Measurements from ENCODE around the gene UGCG. TPM values are rescaled to one million over a fixed set of nuclear protein-coding genes. Genes with fewer than 3 reads are reported as not detected.

The UGCG gene
- total and polyA plus RNA-seq, 9 of the 15 experiments (the other 6 are each of a cell fraction or from before 2014, with no cell fraction given): 20.0 to 40.3 (median 29.2) TPM

DNA sequence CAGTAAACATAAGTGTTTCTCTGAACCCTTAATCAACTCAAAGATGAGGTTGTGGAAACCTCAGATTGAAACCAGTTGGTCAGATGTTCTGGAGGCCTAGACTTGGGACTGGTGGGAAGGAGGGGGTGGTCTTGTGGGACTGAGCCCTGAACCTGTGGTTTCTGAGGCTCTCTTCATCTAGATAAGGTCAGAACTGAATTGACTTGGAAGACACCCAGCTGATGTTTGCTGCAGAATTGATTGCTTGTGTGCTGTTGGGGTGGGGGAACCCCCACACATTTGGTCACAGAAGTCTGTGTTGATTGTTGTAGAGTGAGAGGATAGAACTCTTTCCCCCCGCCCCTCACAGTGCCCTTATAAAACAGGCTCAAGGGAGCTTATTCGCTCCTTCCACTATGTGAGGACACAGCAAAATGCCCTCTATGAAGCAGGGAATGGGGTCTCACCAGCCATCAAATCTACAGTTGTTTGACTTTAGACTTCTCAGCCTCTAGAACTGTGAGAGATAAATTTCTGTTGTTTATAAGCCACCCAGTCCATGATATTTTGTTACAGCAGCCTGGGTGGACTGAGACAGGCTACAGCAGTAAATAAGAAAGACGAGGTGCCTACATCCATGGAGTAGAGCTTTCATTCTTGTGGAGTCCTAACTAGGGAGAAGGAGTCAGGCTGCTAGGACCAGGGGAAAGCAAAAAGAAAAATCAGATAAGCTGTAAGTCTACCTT, 25.7 kb upstream of the UGCG start:
- Histone ChIP-seq H3K27me3 (ENCODE audit: control insufficient read depth in 2 of 2, insufficient read depth in 2 of 2, low read length in 2 of 2) (no peaks in the 10 kb centered on the region), H3K9ac (ENCODE audit: insufficient read depth in 1 of 2, low read depth in 2 of 2, low read length in 2 of 2) (no peak overlapping the region), H4K20me1 (replicated peaks; ENCODE audit: control insufficient read depth, insufficient read depth, low read length) (no peaks in the 10 kb centered on the region), H3K4me2 (ENCODE audit: insufficient read depth, low read length) (peak overlapping the region; percentile 30), H2AFZ (ENCODE audit: low read depth, low read length) (no peak overlapping the region), H3K27ac (ENCODE audit: extremely low read depth, low read depth, low read length) (no peak overlapping the region), H3K79me2 (ENCODE audit: control insufficient read depth, insufficient read depth, low read length) (no peaks in the 10 kb centered on the region), H3K4me1 (replicated peaks in 1 of 2; ENCODE audit: control insufficient read depth in 2 of 2, insufficient read depth in 2 of 2, low read length in 2 of 2) (peaks cover 0 to 16% of the 10 kb centered on the region in 2 experiments; a peak in 4 of 5 replicates), H3K9me1 (ENCODE audit: control insufficient read depth, insufficient read depth, low read length) (no peaks in the 10 kb centered on the region), H3K36me3 (ENCODE audit: control insufficient read depth, insufficient read depth, low read length) (no peaks in the 10 kb centered on the region), H3K9me3 (replicated peaks; ENCODE audit: control insufficient read depth, insufficient read depth, low read depth, low read length) (no peaks in the 10 kb centered on the region), H3K4me3 (no peak overlapping the region)
- DNase-seq (ENCODE audit: extremely low read depth in 1 of 4, low spot score in 3 of 4): no peak
- no TSS peak for BruUV-seq (replicated peaks)
- ChIA-PET CTCF (ENCODE audit: low intra/inter-chr PET ratio) (no interaction called here), POLR2A (interaction anchor here (0.8 kb wide), 2 partner anchors 9 to 21 kb away, joined by 3 to 4 read pairs; no protein-coding TSS in a partner anchor)
- ATAC-seq: peak; percentile 40; the same call in 2 of the 3 replicates
- WGBS (ENCODE audit: insufficient coverage, low coverage, missing lambda C conversion rate): 34% methylated on average over 3 of the region's 3 CpGs
- in situ Hi-C loops (cut with MboI): no loop called here
- FAIRE-seq: no peak
- TF ChIP-seq ZNF12 (CRISPR knock-in tag; IDR thresholded peaks at IDR 0.05) (peak; percentile 84; the same call in 1 of the 2 replicates), PRPF4 (IDR thresholded peaks at IDR 0.05; ENCODE audit: insufficient read depth, low read depth, low read length, poor library complexity, severe bottlenecking) (no peak), HIVEP1 (CRISPR knock-in tag; IDR thresholded peaks at IDR 0.05) (no peak), ZSCAN29 (IDR thresholded peaks at IDR 0.05) (no peak), KDM1A (IDR thresholded peaks at IDR 0.05) (0 out of 4 replicates have a peak, but pooled peaks of 1 of the 2 experiments have one; percentile 10), ZFP91 (CRISPR knock-in tag; IDR thresholded peaks at IDR 0.05) (no peak)
- TF ChIP-seq, protein P1, sequence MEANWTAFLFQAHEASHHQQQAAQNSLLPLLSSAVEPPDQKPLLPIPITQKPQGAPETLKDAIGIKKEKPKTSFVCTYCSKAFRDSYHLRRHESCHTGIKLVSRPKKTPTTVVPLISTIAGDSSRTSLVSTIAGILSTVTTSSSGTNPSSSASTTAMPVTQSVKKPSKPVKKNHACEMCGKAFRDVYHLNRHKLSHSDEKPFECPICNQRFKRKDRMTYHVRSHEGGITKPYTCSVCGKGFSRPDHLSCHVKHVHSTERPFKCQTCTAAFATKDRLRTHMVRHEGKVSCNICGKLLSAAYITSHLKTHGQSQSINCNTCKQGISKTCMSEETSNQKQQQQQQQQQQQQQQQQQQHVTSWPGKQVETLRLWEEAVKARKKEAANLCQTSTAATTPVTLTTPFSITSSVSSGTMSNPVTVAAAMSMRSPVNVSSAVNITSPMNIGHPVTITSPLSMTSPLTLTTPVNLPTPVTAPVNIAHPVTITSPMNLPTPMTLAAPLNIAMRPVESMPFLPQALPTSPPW (CRISPR knock-in tag; IDR thresholded peaks at IDR 0.05): peak; percentile 36; the same call in 1 of the 2 replicates
- intact Hi-C loops (cut with micrococcal nuclease): no loop called here
